ENCODE results near the gene POLR1H. TPM values are rescaled to one million over a fixed set of nuclear protein-coding genes. Genes with fewer than 3 reads are reported as not detected.

Gene POLR1H, protein sequence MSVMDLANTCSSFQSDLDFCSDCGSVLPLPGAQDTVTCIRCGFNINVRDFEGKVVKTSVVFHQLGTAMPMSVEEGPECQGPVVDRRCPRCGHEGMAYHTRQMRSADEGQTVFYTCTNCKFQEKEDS
- 100 to 1,000 TPM in 1 of 4 donors, 10 to 100 TPM in 3; 21.2 to 121 (median 33.4) TPM for total RNA-seq

DNA sequence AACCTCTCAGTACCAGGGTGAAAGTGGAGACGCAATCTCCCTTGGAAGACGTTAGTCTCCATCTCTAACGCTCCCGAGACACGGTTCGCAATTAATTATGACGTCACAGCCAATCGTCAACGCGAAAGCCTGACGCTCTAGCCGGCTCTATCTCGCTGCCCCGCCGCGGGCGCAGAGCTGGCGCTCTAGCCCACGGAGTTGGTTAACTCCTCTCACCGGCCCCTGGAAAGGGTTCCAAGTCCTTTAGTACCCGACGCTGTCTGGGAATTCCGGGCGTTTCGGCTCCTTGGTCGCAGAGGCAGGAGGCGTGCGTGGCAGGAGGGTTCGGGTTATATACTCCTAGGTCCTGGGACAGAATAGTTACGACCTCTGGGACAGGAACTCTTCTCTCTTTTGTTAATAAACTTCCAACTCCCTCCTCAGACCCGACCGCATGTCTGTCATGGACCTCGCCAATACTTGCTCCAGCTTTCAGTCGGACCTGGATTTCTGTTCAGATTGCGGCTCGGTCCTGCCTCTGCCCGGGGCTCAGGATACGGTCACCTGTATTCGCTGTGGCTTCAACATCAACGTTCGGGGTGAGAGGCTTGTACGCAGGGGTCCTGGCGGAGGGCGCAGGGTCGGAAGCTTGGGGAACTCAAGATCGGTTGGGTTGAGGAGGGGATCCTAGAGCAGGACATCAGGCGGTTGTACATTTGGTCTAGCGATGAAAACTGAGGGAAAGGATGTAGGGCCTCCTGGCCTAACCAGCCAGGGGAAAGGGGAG, at the start of gene POLR1H:
TSS of gene POLR1H (plus strand) at position 174 of the 766 bp plus-strand sequence. CDS start at position 434, 260 bp downstream.
- peaks cover 5 to 7% of the 10 kb centered on the region in 2 donors for H3K4me1 ChIP-seq
- H3K9me3 ChIP-seq = no peaks in the 10 kb centered on the region
- TF ChIP-seq POLR2A (IDR thresholded peaks at IDR 0.05) = peak; percentile 76 to 80
- TF ChIP-seq, protein P1, sequence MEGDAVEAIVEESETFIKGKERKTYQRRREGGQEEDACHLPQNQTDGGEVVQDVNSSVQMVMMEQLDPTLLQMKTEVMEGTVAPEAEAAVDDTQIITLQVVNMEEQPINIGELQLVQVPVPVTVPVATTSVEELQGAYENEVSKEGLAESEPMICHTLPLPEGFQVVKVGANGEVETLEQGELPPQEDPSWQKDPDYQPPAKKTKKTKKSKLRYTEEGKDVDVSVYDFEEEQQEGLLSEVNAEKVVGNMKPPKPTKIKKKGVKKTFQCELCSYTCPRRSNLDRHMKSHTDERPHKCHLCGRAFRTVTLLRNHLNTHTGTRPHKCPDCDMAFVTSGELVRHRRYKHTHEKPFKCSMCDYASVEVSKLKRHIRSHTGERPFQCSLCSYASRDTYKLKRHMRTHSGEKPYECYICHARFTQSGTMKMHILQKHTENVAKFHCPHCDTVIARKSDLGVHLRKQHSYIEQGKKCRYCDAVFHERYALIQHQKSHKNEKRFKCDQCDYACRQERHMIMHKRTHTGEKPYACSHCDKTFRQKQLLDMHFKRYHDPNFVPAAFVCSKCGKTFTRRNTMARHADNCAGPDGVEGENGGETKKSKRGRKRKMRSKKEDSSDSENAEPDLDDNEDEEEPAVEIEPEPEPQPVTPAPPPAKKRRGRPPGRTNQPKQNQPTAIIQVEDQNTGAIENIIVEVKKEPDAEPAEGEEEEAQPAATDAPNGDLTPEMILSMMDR (IDR thresholded peaks at IDR 0.05) = peak in 1 of 4 experiments; percentile 9
- intact Hi-C loops (cut with DNase I; ENCODE audit: low total_unique reads) = no loop called here
- DNase-seq = peak; percentile 93
- H3K4me3 ChIP-seq = peak within 1 kb of the TSS; percentile 59 to 96
- no peaks in the 10 kb centered on the region for H3K27me3 ChIP-seq
- no peaks in the 10 kb centered on the region for H3K36me3 ChIP-seq
- H3K27ac ChIP-seq = peak within 1 kb of the TSS; percentile 84 to 95

DNA sequence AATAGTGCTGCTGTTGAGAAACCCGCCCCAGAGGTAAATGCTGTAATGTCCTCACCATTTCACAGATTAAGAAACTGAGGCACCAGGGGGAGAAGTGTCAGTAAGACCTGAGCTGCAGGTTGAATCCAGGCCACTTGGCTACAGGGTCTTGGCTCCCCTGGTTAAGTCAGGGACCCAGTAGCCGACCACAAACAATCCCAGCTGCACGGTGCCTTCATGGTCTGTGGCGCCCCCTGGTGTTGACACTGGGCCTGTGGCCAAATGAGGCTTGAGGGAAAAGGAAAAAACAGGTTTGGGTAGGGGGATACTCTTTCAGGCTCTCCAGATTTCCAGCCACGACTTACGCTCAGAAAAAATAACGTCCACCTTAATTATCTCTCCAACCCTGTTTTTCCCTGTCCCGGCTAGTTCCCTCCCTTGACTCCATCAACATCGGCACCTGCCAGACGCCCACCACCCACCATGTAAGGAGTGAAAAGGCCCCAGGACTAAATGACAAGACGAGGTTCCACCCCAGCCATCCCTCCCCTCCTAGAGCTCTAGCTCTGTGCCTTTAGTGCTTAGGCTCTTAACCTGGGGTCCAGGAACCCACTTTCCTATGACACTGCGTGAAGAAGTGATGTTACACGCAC, 47.7 kb upstream of the POLR1H start:
- intact Hi-C loops (cut with DNase I; ENCODE audit: low total_unique reads) = no loop called here
- peaks cover 0 to 4% of the 10 kb centered on the region in 2 donors for H3K27me3 ChIP-seq
- H3K27ac ChIP-seq = no peak overlapping the region
- H3K4me1 ChIP-seq = no peaks in the 10 kb centered on the region
- H3K4me3 ChIP-seq = no peak overlapping the region
- H3K9me3 ChIP-seq = no peaks in the 10 kb centered on the region
- DNase-seq = no peak
- H3K36me3 ChIP-seq = no peaks in the 10 kb centered on the region
- no peak for TF ChIP-seq POLR2A (IDR thresholded peaks at IDR 0.05)
- TF ChIP-seq, protein P1 (IDR thresholded peaks at IDR 0.05) = peak in 2 of 4 experiments; percentile 75 to 84

GRCh38 chr6:30019819-30020218, 41.2 kb upstream of the POLR1H start:
- H3K27ac ChIP-seq = no peak overlapping the region
- no peaks in the 10 kb centered on the region for H3K36me3 ChIP-seq
- H3K27me3 ChIP-seq = no peaks in the 10 kb centered on the region
- no peak overlapping the region for H3K4me3 ChIP-seq
- TF ChIP-seq POLR2A (IDR thresholded peaks at IDR 0.05) = no peak
- TF ChIP-seq, protein P1 (IDR thresholded peaks at IDR 0.05) = no peak
- intact Hi-C loops (cut with DNase I; ENCODE audit: low total_unique reads) = no loop called here
- DNase-seq = no peak
- no peaks in the 10 kb centered on the region for H3K4me1 ChIP-seq
- no peaks in the 10 kb centered on the region for H3K9me3 ChIP-seq

- intact Hi-C loops (cut with DNase I; ENCODE audit: low total_unique reads) = no loop called here
Measured at GRCh38 chr6:30020626-30021025, 40.4 kb upstream of the POLR1H start.

More at GRCh38 chr6:30020626-30021025, 40.4 kb upstream of the POLR1H start:
- no peaks in the 10 kb centered on the region for H3K27me3 ChIP-seq
- H3K4me3 ChIP-seq = no peak overlapping the region
- DNase-seq = no peak
- no peaks in the 10 kb centered on the region for H3K9me3 ChIP-seq
- H3K4me1 ChIP-seq = no peaks in the 10 kb centered on the region
- H3K27ac ChIP-seq = no peak overlapping the region
- no peaks in the 10 kb centered on the region for H3K36me3 ChIP-seq
- TF ChIP-seq, protein P1 (IDR thresholded peaks at IDR 0.05) = no peak
- no peak for TF ChIP-seq POLR2A (IDR thresholded peaks at IDR 0.05)
